Measurements from ENCODE around the gene ZFP91. TPM values are rescaled to one million over a fixed set of nuclear protein-coding genes. Genes with fewer than 3 reads are reported as not detected.

Gene ZFP91
- total RNA-seq, 2 donors from 2014 or later: 45.8 to 58.8 TPM

GRCh38 chr11:58639103-58639502 lies 60.2 kb downstream of the ZFP91 start:
- H3K27ac ChIP-seq: no peak overlapping the region
- ATAC-seq (ENCODE audit: insufficient number of reproducible peaks, low FRiP score, low read depth): no peak
- H3K4me1 ChIP-seq (ENCODE audit: control insufficient read depth in 1 of 2, low read depth in 2 of 2): no peaks in the 10 kb centered on the region
- H3K36me3 ChIP-seq: no peaks in the 10 kb centered on the region
- no peak for DNase-seq (ENCODE audit: low spot score)
- H3K4me3 ChIP-seq: no peak overlapping the region
- H3K9me3 ChIP-seq: no peaks in the 10 kb centered on the region
- TF ChIP-seq CTCF (IDR thresholded peaks at IDR 0.05): no peak
- H3K27me3 ChIP-seq (replicated peaks; ENCODE audit: insufficient read depth): no peaks in the 10 kb centered on the region

GRCh38 chr11:58639669-58640068 lies 60.8 kb downstream of the ZFP91 start:
- no peak for TF ChIP-seq CTCF (IDR thresholded peaks at IDR 0.05)
- ATAC-seq (ENCODE audit: insufficient number of reproducible peaks, low FRiP score, low read depth): no peak
- H3K36me3 ChIP-seq: no peaks in the 10 kb centered on the region
- H3K27me3 ChIP-seq (replicated peaks; ENCODE audit: insufficient read depth): no peaks in the 10 kb centered on the region
- H3K27ac ChIP-seq: no peak overlapping the region
- no peak for DNase-seq (ENCODE audit: low spot score)
- no peaks in the 10 kb centered on the region for H3K4me1 ChIP-seq (ENCODE audit: control insufficient read depth in 1 of 2, low read depth in 2 of 2)
- H3K4me3 ChIP-seq: no peak overlapping the region
- no peaks in the 10 kb centered on the region for H3K9me3 ChIP-seq

- Histone ChIP-seq H3K27ac (no peak overlapping the region), H3K27me3 (replicated peaks; ENCODE audit: insufficient read depth) (no peaks in the 10 kb centered on the region), H3K4me3 (no peak overlapping the region), H3K36me3 (no peaks in the 10 kb centered on the region), H3K4me1 (ENCODE audit: control insufficient read depth in 1 of 2, low read depth in 2 of 2) (no peaks in the 10 kb centered on the region), H3K9me3 (no peaks in the 10 kb centered on the region)
- no peak for TF ChIP-seq CTCF (IDR thresholded peaks at IDR 0.05)
- DNase-seq (ENCODE audit: low spot score) (no peak), ATAC-seq (ENCODE audit: insufficient number of reproducible peaks, low FRiP score, low read depth) (no peak)
Observed at GRCh38 chr11:58640386-58641023, 61.6 kb downstream of the ZFP91 start.

- no peaks in the 10 kb centered on the region for H3K4me1 ChIP-seq (ENCODE audit: control insufficient read depth in 1 of 2, low read depth in 2 of 2)
- H3K36me3 ChIP-seq: no peaks in the 10 kb centered on the region
- H3K27me3 ChIP-seq (replicated peaks; ENCODE audit: insufficient read depth): no peaks in the 10 kb centered on the region
- no peak for TF ChIP-seq CTCF (IDR thresholded peaks at IDR 0.05)
- H3K27ac ChIP-seq: no peak overlapping the region
- no peak for DNase-seq (ENCODE audit: low spot score)
- H3K9me3 ChIP-seq: no peaks in the 10 kb centered on the region
- H3K4me3 ChIP-seq: no peak overlapping the region
- ATAC-seq (ENCODE audit: insufficient number of reproducible peaks, low FRiP score, low read depth): no peak
Observed at GRCh38 chr11:58641341-58641740, 62.5 kb downstream of the ZFP91 start.

GRCh38 chr11:58641803-58642581 lies 63.1 kb downstream of the ZFP91 start:
- no peak overlapping the region for H3K27ac ChIP-seq
- H3K4me3 ChIP-seq: no peak overlapping the region
- no peak for TF ChIP-seq CTCF (IDR thresholded peaks at IDR 0.05)
- H3K27me3 ChIP-seq (replicated peaks; ENCODE audit: insufficient read depth): no peaks in the 10 kb centered on the region
- H3K36me3 ChIP-seq: no peaks in the 10 kb centered on the region
- no peaks in the 10 kb centered on the region for H3K4me1 ChIP-seq (ENCODE audit: control insufficient read depth in 1 of 2, low read depth in 2 of 2)
- DNase-seq (ENCODE audit: low spot score): no peak
- no peak for ATAC-seq (ENCODE audit: insufficient number of reproducible peaks, low FRiP score, low read depth)
- no peaks in the 10 kb centered on the region for H3K9me3 ChIP-seq
